Stimulated activated CD8-positive, alpha-beta memory T cell treated with anti-CD3 and anti-CD28 coated beads, Interleukin-7, amount 100 ng/mL, for 24 hours (primary cell): Measurements from ENCODE around the gene LMF1.

Experiments
- DNase-seq: peaks from one replicate; pipeline ENCODE4 v3.0.0-alpha.2; 2020; ENCODE audit warnings: low read depth

Gene LMF1

DNA sequence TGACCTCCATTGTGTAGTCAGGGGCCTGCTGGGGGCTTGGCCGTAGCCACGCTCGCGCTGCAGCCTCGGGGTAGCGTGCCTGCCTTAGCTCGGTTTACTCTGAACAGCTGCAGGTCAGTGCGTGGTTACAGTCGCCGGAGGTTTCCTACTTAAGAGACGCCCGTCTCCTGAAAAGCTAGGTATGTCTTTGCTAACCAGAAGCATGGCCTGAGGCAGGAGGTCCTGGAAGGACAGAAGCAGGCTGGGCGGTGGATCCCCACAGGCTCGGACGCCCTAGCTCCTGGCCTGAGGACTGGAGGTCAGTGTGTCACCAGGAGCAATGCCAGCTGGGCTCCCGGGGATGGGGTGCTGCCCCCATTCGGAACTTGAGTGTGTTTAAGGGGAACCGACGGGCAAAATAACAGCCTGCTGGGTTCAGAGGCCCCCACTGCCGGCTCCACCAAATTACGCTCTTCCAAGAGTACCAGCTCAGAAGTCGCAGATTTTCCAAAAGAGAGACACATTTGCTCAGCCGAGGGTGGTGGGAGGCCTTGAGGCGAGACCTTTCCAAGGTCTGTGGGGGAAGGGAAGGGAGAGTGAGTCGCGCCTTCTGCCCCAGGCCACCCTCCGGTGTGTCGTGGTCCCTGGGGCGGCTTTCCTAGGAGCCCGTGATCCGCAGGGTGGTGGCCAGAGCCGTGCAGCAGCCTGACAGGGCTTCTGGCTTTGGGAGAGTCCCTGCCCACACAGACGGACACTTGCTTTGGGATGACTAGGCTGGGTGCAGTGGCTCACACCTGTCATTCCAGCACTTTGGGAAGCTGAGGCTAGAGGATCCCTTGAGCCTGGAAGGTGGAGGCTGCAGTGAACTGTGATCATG, 166.4 kb downstream of the LMF1 start:
- DNase-seq = no peak

DNA sequence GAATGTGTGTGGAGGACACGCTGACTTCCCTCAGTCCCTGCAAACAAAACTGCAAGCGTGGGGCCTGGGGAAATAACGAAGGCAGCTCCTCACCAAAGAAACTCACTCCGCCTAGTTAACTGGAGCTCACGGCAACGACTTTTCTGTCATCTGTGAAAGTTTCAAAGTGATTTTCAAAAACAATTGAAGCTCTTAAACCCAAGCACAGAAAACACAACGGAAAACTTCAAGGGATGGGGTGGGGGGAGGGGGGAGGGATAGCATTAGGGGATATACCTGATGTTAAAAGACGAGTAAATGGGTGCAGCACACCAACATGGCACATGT, 167.1 kb downstream of the LMF1 start:
- no peak for DNase-seq
